Activated CD4-positive, alpha-beta T cell treated with anti-CD3 and anti-CD28 coated beads, Interleukin-2, amount 10 ng/mL, durations not matched to agents 24 days and 14 days (primary cell): Measurements from ENCODE around the gene TOR4A. TPM values are rescaled to one million over a fixed set of nuclear protein-coding genes. Genes with fewer than 3 reads are reported as not detected.

Experiments used
- DNase-seq: peaks from one replicate; pipeline ENCODE4 v3.0.0; 2022
- H3K27ac Mint-ChIP-seq: one replicate; pipeline ENCODE4 v1.8.0; 2022; ENCODE audit warnings: mild to moderate bottlenecking, mixed read lengths
- H3K27me3 Mint-ChIP-seq: one replicate; pipeline ENCODE4 v1.8.0; 2022; ENCODE audit warnings: mixed read lengths
- H3K36me3 Mint-ChIP-seq: one replicate; pipeline ENCODE4 v1.8.0; 2022; ENCODE audit warnings: low read depth, mild to moderate bottlenecking, mixed read lengths
- H3K4me1 Mint-ChIP-seq: one replicate; pipeline ENCODE4 v1.8.0; 2021; ENCODE audit warnings: mixed read lengths
- H3K4me3 Mint-ChIP-seq: one replicate; pipeline ENCODE4 v1.8.0; 2022; ENCODE audit warnings: mild to moderate bottlenecking, moderate library complexity, mixed read lengths
- H3K9me3 Mint-ChIP-seq: one replicate; pipeline ENCODE4 v1.8.0; 2021; ENCODE audit warnings: mixed read lengths
- intact Hi-C: fragments of 100-400 bp; cut with micrococcal nuclease; formaldehyde crosslinking; loops from one replicate; pipeline ENCODE4 v1.15.1; 2023
- total RNA-seq: library from RNA; stranded (reverse); gene quantifications from 2 replicates; pipeline ENCODE4 v1.2.3, GENCODE V29; 2022

Gene TOR4A
- total RNA-seq, 1 donor from 2014 or later = 11.4 TPM

DNA sequence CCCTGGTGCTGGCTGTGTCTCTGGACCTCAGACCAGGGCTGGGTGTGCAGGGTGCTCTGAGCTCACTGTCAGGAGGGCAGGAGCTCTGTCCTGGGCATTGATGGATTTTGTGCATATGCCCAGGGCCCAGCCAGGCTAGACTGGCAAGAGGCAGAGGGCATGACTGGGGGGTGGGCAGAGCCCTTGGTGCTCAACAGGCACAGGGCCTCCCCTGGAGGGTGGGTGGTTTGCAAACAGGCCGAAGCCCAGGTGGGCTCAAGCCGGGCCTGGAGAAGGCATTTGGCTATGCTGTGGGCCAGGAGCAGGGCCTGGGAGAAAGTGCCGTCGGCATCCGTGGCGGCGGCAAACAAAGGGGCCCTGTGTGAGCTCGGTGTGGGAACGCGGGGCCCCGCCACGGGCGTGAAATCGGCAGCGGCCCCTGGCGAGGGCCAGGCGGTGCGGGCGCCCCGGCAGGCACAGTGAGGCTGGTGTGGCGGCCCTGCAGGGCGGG is 26.4 kb downstream of the TOR4A start:
- Mint-ChIP-seq H3K4me1 (peaks cover 12% of the 10 kb centered on the region), H3K9me3 (no peaks in the 10 kb centered on the region), H3K36me3 (peaks cover 3% of the 10 kb centered on the region), H3K27ac (peak overlapping the region; percentile 36), H3K4me3 (peak overlapping the region; percentile 10), H3K27me3 (peaks cover 11% of the 10 kb centered on the region)
- intact Hi-C loops = loop anchor here (5.0 kb wide), 1 partner anchor 118 kb away; the partner anchor contains the start of genes EXD3 and NOXA1
- DNase-seq = no peak

DNA sequence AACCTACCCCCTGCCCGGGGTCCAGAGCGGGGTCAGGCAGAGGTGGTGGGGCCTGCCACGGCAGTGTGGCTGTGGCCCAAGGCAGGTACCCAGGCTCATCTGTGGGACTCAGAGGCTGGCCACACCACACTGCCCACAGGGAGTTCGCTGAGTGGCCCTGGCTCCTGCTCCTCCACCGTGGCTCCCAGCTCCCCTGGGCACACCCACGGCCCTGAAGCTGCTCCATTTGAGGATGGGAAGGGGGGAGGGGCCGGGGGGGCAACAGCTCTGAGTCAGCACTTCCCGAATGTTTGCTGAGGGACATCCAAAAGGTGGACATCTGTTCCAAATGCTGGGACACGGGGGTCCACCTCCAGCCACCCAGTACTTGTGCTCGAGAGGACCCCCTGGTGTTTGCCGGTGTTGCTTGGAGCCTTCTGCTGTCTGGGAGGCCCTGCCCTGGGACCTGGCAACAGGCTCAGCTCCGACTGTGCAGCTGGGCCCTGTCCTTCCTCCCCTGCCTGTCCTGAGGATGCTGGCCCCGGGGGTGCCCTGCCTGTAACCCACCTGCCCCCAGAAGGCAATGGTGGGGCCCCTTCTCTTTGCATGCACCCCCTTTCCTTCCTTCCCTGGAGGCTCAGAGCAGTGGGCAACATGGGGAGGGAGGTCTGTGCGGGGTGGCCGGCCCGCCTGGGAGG is 27.0 kb downstream of the TOR4A start:
- intact Hi-C loops = loop anchor here (5.0 kb wide), 1 partner anchor 118 kb away; the partner anchor contains the start of genes EXD3 and NOXA1
- Mint-ChIP-seq H3K27ac (no peak overlapping the region), H3K9me3 (no peaks in the 10 kb centered on the region), H3K4me1 (peaks cover 12% of the 10 kb centered on the region), H3K27me3 (peaks cover 8% of the 10 kb centered on the region), H3K36me3 (peaks cover 3% of the 10 kb centered on the region), H3K4me3 (no peak overlapping the region)
- DNase-seq = no peak

DNA sequence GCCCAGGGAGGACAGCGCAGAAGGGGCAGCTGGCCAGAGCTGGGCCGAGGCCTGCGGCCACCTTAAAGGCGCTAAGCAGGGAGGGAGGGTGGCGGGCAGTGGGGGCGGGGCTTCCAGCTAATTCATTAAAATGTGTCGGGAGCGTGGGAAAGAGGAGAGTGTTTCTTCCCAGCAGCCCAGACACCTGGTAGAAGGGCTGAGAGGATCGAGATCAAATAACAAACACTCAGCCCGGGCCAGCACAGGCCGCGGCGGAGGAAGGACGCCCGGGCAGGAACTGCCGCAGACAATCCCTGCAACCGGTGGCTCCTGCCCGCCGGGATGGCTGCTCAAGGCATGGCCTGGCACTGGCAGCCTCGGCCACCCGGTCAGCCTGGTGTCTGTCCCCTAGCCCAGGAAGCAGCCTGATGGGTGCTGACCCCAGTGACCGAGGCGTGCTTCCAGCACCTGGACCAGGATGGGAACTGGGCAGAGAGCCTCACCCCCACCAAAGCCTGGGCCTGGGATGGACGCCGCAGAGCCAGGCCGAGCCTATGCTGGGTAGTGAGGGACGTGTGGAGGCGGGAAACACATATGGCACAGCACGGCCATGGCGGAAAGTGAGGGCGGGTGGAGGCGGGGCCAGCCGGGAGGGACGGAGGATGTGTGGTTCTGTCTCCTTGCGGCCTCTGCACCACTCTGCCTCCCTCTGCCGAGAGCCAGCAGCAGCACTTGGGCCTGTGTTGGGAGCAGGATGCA is 27.7 kb downstream of the TOR4A start:
- Mint-ChIP-seq H3K27ac (peak overlapping the region; percentile 80), H3K4me1 (peaks cover 9% of the 10 kb centered on the region), H3K36me3 (peaks cover 3% of the 10 kb centered on the region), H3K4me3 (peak overlapping the region; percentile 32), H3K9me3 (no peaks in the 10 kb centered on the region), H3K27me3 (peaks cover 4% of the 10 kb centered on the region)
- DNase-seq = peak; percentile 88
- intact Hi-C loops = no loop called here

DNA sequence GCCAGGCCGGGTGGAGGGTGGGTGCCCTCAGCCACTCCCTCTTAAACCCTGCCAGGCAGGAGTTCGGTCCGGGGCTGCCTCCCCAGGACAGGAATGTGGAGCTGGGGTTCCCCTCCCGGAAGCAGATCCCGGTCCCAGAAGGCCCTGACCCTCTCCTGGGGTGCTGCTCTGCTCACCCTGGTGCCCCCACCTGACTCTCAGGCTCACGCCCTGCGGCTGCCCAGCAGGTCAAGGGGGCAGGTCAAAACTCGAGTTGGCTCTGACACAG is 28.2 kb downstream of the TOR4A start:
- Mint-ChIP-seq H3K4me1 (peaks cover 8% of the 10 kb centered on the region), H3K27ac (peak overlapping the region; percentile 80), H3K9me3 (no peaks in the 10 kb centered on the region), H3K27me3 (peaks cover 2% of the 10 kb centered on the region), H3K36me3 (peaks cover 1% of the 10 kb centered on the region), H3K4me3 (peak overlapping the region; percentile 32)
- no peak for DNase-seq
- intact Hi-C loops = no loop called here

DNA sequence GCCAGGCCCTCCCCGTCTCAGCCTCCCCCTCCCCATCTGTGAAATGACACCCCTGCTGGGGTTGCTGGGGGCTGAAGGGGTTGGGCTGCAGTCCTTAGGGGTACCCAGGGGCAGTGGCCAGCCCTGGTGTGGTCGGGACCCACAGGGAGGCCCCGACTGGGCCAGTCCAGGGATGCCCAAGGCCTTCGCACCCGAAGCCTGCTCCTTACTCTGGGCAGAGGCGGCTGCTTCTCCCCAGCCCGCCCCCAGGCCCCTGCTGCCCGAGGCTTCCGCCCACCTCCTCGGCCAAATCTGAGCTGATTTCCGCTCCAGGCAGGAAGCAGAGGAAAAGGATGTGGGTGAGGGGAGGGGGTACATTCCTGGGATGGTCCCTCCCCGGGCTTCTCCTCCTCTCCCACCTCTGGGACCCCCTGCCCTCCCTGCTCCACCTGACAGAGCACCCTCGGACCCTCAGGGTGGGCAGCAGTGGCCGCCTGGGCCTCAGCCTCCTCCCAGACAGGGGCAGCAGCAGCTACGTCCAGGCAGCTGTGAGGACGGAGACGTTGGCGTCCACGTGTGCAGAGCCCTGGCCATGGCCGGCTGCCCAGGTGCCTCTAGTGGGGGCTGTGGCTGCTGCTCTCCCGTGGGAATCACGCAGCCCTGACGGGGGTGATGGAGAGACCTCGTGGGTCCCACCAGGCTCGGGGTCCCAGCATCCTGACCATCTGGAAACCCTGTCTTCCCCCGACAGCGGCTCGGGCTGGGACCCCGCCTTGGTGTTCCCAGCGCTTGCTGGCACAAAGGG is 28.7 kb downstream of the TOR4A start:
- peak; percentile 57 for DNase-seq
- Mint-ChIP-seq H3K27ac (no peak overlapping the region), H3K9me3 (no peaks in the 10 kb centered on the region), H3K4me3 (no peak overlapping the region), H3K36me3 (no peaks in the 10 kb centered on the region), H3K4me1 (peaks cover 6% of the 10 kb centered on the region), H3K27me3 (no peaks in the 10 kb centered on the region)
- intact Hi-C loops = no loop called here

DNA sequence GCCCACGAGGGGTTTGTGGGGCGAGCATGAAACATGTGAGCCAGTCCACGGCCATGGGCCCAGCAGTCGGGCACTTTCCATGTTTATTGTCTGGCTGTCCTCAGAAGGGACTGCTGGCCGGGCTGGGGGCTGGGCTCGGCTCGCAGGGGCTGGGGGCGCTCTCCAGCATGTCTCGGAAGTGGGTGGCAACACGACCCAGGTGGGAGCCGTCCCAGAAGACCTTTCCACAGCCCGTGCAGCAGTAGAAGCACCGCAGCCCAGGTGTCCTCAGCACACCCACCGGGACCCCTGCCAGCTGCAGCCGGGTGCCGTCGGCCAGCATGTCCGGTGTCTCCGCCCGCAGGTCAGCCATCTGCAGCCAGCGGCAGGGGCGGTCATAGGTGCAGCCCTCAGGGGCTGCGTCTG is 29.3 kb downstream of the TOR4A start:
- no peaks in the 10 kb centered on the region for H3K27me3 Mint-ChIP-seq
- no peaks in the 10 kb centered on the region for H3K36me3 Mint-ChIP-seq
- no peak overlapping the region for H3K4me3 Mint-ChIP-seq
- peaks cover 6% of the 10 kb centered on the region for H3K4me1 Mint-ChIP-seq
- H3K27ac Mint-ChIP-seq = no peak overlapping the region
- no peak for DNase-seq
- intact Hi-C loops = no loop called here
- no peaks in the 10 kb centered on the region for H3K9me3 Mint-ChIP-seq

DNA sequence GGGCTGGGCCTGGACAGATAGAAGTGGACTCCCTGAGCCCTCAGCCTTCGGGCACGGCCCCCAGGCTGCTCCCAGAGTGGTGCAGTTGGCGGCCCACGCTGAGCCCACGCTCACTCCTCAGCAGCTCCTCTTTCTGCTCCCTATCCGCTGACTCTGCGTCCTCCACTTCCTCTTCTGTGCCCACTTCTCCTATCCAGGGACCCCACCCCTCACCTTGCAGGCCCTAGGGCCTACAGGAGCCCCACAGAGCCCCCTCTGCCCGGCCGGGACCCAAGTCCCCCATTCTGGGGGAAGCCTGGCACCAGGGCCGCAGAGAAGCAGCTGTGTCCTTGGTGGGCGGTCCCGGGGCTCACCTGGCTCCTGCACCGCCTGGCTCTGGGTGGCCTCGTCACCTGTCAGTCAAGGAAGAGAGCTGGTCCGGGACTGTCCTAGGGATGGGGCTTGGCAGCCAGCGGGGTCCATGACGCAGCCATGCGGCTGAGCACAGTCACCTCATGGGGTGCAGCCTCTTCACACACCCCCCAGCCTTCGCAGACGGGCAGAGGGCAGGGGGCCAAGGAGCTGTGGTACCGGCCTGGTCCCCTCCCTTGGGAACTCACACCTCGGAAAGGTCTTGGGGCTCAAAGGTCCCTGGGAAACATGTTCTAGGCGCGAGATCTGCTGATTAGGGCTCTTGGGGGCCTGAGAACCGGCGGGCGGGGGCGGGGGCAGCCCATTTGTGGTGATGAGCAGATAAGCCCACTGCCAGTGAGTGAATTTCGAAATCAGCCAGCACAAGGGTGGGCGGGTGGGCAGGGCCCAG is 29.9 kb downstream of the TOR4A start:
- H3K9me3 Mint-ChIP-seq = no peaks in the 10 kb centered on the region
- H3K4me3 Mint-ChIP-seq = no peak overlapping the region
- H3K4me1 Mint-ChIP-seq = peaks cover 6% of the 10 kb centered on the region
- H3K27ac Mint-ChIP-seq = no peak overlapping the region
- intact Hi-C loops = no loop called here
- H3K27me3 Mint-ChIP-seq = no peaks in the 10 kb centered on the region
- no peak for DNase-seq
- H3K36me3 Mint-ChIP-seq = no peaks in the 10 kb centered on the region

DNA sequence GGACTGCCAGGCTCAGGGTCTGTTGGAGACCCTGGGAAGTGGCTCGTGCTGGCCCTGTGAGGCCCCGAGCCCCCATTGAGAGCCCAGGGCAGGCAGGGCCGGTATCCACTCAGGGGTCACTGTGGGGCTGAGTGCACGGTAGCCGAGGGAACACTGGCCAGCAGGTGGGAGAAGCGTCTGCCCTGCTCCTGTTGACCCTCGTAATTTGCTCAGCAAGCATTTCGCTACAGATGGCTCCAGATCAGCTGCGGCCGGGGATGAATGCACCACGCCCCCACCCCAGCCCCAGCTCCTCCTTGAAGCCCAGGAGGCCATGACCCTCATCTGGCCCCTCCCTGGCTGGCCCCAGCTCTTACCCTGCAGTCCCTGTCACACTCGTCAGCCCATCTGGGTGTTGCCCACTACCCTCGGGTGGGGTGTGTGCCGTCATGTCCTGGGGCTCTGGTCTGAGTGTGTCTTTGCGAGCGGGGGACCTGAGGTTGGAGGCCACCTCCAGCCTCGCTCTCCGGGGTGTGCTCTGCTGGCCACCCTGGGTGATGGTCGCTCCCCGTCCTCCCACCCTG is 30.6 kb downstream of the TOR4A start:
- DNase-seq = peak; percentile 55
- no peaks in the 10 kb centered on the region for H3K9me3 Mint-ChIP-seq
- H3K4me1 Mint-ChIP-seq = peaks cover 6% of the 10 kb centered on the region
- no peak overlapping the region for H3K27ac Mint-ChIP-seq
- no peak overlapping the region for H3K4me3 Mint-ChIP-seq
- intact Hi-C loops = no loop called here
- no peaks in the 10 kb centered on the region for H3K27me3 Mint-ChIP-seq
- no peaks in the 10 kb centered on the region for H3K36me3 Mint-ChIP-seq

DNA sequence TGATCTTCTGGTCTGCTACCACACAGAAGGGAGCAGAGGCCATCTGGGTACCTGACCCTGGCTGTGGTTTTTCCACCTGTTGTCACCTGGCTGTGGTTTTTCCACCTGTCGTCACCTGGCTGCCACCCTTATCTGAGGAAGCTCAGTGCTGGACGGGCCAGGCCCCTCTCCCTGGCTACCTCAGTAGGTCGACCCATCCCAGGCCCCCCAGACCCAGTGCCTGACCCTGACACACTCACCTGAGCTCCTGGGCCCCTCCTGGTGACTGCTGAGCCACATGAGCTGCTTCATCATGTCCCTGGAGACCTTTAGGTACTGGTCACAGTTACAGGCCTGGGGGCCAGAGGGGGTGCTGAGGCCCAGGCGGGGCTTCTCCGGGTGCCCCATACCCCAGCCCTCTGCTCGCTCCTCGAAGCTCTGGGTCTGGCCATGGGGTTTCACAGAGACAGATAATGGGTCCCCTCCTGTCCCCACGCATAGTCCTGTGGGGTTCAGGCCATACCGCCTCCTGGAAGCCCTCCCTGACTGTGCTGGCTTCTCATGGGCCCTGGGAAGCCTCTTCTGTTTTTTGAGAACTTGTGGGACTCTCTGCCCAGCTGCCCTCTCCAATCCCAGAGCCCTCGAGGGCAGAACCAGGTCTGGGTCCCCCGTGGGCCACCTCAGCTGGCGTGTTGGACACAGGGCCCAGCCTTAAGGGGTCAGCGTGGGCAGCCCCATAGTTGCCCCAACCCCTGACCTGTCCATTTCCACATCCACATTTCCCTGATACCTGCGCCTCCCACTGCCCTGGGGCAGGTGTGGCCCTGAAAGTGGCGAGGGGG is 32.1 kb downstream of the TOR4A start:
- Mint-ChIP-seq H3K27ac (no peak overlapping the region), H3K4me1 (peaks cover 6% of the 10 kb centered on the region), H3K27me3 (no peaks in the 10 kb centered on the region), H3K4me3 (no peak overlapping the region), H3K36me3 (no peaks in the 10 kb centered on the region), H3K9me3 (no peaks in the 10 kb centered on the region)
- intact Hi-C loops = no loop called here
- no peak for DNase-seq

DNA sequence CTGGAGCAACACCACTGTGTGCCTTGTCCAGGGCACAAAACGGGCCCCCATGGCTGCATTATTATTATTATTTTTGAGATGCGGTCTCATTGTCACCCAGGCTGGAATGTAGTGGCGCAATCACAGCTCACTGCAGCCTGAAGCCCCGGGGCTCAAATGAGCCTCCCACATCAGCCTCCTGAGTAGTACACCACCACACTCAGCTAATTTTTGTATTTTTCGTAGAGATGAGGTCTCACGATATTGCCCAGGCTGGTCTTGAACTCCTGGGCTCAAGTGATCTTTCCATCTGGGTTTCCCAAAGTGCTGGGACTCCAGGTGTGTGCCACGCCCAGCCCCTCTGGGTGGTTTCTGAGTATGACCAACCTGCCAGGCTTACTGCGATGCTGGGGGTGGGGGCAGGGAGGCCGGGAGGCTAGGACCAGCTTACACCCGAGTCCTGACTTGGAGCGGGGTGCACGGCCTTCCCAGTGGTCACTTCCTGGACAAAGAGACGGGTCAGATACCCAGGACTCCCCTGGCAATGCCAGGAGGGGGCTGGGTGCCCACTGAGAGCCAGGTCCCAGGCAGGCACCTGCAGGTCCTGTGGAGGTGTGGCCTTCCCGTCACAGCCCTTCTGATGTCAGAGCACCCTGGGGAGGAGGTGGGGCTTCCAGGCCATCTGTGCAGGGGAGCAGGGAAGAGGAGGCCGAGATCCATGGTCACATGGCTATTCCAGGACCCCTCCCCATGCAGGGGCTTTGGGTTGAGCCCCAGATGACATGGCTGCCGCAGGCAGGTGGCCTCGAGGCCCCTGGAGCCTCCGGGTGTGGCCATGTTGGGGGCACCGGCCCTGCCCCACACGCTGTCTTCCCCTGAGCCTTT is 32.9 kb downstream of the TOR4A start:
- H3K4me3 Mint-ChIP-seq = no peak overlapping the region
- intact Hi-C loops = no loop called here
- H3K9me3 Mint-ChIP-seq = no peaks in the 10 kb centered on the region
- no peaks in the 10 kb centered on the region for H3K27me3 Mint-ChIP-seq
- no peak for DNase-seq
- H3K27ac Mint-ChIP-seq = no peak overlapping the region
- H3K4me1 Mint-ChIP-seq = peaks cover 4% of the 10 kb centered on the region
- no peaks in the 10 kb centered on the region for H3K36me3 Mint-ChIP-seq

DNA sequence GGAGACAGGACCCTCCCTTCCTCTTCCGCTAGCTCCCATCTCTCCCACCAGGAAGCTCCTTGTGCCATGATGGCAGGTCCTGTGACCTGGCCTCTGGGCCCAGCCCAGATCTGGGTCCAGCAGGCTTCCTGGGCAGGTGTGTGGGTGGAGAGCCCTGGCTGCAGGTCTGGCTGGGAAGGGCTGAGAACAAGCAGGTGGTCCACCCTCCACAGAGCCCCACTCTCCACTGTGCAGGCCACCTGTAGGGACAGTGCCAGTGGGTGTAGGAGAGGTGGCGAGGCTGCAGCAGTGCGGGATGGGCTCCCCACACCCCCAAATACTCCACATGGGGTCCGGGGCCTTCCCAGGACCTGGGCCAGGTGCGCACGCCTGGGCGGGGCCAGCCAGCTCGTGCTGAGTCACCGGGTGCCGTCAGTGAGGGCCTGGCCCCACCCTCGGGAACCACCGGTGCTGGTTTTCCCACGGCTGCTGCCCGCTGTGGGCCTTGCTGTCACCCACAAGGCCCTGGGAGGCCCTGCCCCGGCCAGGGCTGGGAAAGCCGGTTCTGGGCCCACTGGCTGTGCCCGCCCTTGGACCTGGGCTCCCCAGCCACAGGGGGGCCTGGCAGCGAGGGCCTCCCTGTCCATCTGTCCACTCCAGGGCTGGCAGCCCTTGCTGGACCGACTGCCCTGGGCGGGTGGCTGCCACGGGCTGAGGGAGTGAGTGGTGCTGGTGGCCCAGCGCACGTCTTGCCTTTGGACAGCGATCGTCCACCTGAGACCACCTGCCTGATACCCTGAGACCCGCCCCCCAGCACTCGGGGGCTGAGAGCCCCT is 33.9 kb downstream of the TOR4A start:
- Mint-ChIP-seq H3K27ac (no peak overlapping the region), H3K4me1 (peaks cover 2% of the 10 kb centered on the region)
- intact Hi-C loops = no loop called here

More for the DNA sequence above, 33.9 kb downstream of the TOR4A start:
- Mint-ChIP-seq H3K4me3 (no peak overlapping the region), H3K9me3 (no peaks in the 10 kb centered on the region), H3K27me3 (no peaks in the 10 kb centered on the region), H3K36me3 (no peaks in the 10 kb centered on the region)
- DNase-seq = peak; percentile 69
